Body of pancreas (tissue), 4 donors: ENCODE data around the gene AUNIP.

Source experiments
- CTCF ChIP-seq, 7 experiments: fragments of 450-650 bp in 4 of 7; fragments of 200-600 bp in 3 of 7; sonication (generic) in 3 of 7; IDR thresholded peaks; one replicate each; pipeline ENCODE4 v1.5.1; 2016 to 2019; ENCODE audit warnings: antibody characterized with exemption in 7 of 7
- POLR2A ChIP-seq, 3 donors: fragments of 450-650 bp; IDR thresholded peaks; one replicate each; pipeline ENCODE4 v1.6.1; 2016; ENCODE audit warnings: antibody characterized with exemption in 3 of 3, mild to moderate bottlenecking in 2 of 3

- TF ChIP-seq CTCF (IDR thresholded peaks at IDR 0.05) (no peak), POLR2A (IDR thresholded peaks at IDR 0.05) (no peak)
Observed at GRCh38 chr1:25856856-25857255, 2.4 kb downstream of the AUNIP start.
